HUES64 (cell line): ENCODE measurements around the gene SLC35B3.
A peak's percentile ranks its signal among the peaks of the same experiment; 100 is the strongest.
"Not testable (repeated sequence)": the region's sequence is repeated elsewhere in the genome, so short reads cannot be mapped to it uniquely, and the experiment has no call there.

Experiments
- H3K27ac ChIP-seq: 2 replicates; pipeline ENCODE4 v1.7.0; 2013; ENCODE audit warnings: low read depth, low read length, inconsistent platforms
- H3K27me3 ChIP-seq: 2 replicates; pipeline ENCODE4 v1.6.1; 2013; ENCODE audit warnings: mild to moderate bottlenecking, low read length; ENCODE audit not compliant: insufficient read depth
- H3K36me3 ChIP-seq: 2 replicates; pipeline ENCODE4 v1.6.1; 2013; ENCODE audit warnings: mild to moderate bottlenecking, low read length; ENCODE audit not compliant: insufficient read depth
- H3K4me1 ChIP-seq: 2 replicates; pipeline ENCODE4 v1.6.1; 2013; ENCODE audit warnings: mild to moderate bottlenecking, low read length, moderate library complexity; ENCODE audit not compliant: insufficient read depth
- H3K4me3 ChIP-seq: 2 replicates; pipeline ENCODE4 v1.5.1; 2013; ENCODE audit warnings: mild to moderate bottlenecking, low read length, moderate library complexity
- H3K9ac ChIP-seq: 2 replicates; pipeline ENCODE4 v1.6.1; 2013; ENCODE audit warnings: mild to moderate bottlenecking, low read depth, low read length
- H3K9me3 ChIP-seq: 2 replicates; pipeline ENCODE4 v1.6.1; 2013; ENCODE audit warnings: low read depth, low read length; ENCODE audit not compliant: insufficient read depth
- WGBS: fragments of 150-250, 120-280 bp; methylation state at CpG from one replicate; pipeline ENCODE4 v1.1.7; 2013; ENCODE audit warnings: missing lambda C conversion rate; 5-methylcytosine and 5-hydroxymethylcytosine counted together

Gene SLC35B3

GRCh38 chr6:8441452-8441851 lies 6.1 kb upstream of the SLC35B3 start:
- 97% methylated on average over 1 of the region's 1 CpG for WGBS
- Histone ChIP-seq H3K4me1 (no peaks in the 10 kb centered on the region), H3K9ac (no peak overlapping the region), H3K9me3 (no peaks in the 10 kb centered on the region), H3K27me3 (no peaks in the 10 kb centered on the region), H3K27ac (no peak overlapping the region), H3K4me3 (no peak overlapping the region), H3K36me3 (no peaks in the 10 kb centered on the region)

DNA sequence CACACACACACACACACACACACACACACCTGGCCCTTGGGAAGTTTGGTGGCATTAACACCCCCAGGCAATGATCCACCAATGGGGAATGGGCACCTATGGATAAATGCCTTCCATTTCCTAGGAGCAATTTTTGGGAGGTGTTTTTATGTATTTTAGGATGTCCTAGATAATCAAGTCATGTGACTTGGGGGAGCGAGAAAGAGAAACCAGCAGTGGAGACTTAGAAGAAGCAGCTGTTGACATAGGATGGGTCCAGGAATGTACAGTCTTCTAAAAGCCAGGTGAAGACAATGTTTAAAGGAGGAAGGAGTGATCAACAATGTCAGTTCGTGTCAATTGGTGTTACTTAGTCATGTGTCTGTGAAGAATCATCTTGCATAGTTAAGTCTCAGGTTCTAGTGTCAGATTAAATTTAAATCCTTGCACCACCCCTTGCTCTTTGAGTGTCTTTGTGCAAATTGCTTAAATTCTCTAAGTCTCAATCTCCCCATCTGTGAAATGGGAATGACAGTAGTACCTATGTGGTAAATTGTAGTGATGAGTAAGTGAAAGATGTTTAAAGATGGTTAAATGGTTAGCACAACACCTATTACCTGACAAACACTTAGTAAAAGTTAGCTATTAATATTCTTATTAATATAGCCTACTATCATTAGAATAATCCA lies 4.4 kb upstream of the SLC35B3 start:
- H3K27ac ChIP-seq, result no peak overlapping the region
- no peaks in the 10 kb centered on the region for H3K4me1 ChIP-seq
- no peak overlapping the region for H3K4me3 ChIP-seq
- H3K9me3 ChIP-seq, result no peaks in the 10 kb centered on the region
- no peak overlapping the region for H3K9ac ChIP-seq
- no peaks in the 10 kb centered on the region for H3K36me3 ChIP-seq
- no peaks in the 10 kb centered on the region for H3K27me3 ChIP-seq
- 45% methylated on average over 2 of the region's 2 CpGs for WGBS

GRCh38 chr6:8437813-8438212 lies 2.5 kb upstream of the SLC35B3 start:
- H3K27ac ChIP-seq, result no peak overlapping the region
- no peaks in the 10 kb centered on the region for H3K27me3 ChIP-seq
- H3K4me3 ChIP-seq, result no peak overlapping the region
- H3K36me3 ChIP-seq, result no peaks in the 10 kb centered on the region
- H3K4me1 ChIP-seq, result no peaks in the 10 kb centered on the region
- 93% methylated on average over 1 of the region's 1 CpG for WGBS
- H3K9me3 ChIP-seq, result no peaks in the 10 kb centered on the region
- H3K9ac ChIP-seq, result no peak overlapping the region

DNA sequence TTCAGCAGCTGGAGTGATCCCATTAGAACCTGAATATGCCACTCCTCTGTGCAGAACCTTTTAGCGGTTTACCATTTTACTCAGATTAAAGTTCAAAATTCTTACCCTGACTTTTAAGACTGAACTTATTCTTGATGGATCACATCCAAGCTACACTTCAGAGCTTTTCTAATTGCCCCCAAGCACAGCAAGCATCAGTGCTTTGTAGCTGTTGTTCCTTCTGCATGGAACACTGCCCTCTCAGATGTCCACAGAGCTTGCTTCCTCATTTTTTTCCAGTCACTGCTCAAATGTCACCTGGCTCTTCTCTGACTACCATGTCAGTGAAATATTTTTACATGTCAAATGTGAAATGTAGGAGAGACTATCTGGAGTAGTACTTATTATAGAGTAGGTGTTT lies 1.6 kb upstream of the SLC35B3 start:
- 91% methylated on average over 1 of the region's 1 CpG for WGBS
- H3K9ac ChIP-seq, result no peak overlapping the region
- no peaks in the 10 kb centered on the region for H3K4me1 ChIP-seq

GRCh38 chr6:8435845-8436168 lies 462 bp upstream of the SLC35B3 start:
- H3K36me3 ChIP-seq, result 0 out of 2 replicates have a peak, but pooled peaks cover 7% of the 10 kb centered on the region
- no peaks in the 10 kb centered on the region for H3K9me3 ChIP-seq
- H3K27me3 ChIP-seq, result no peaks in the 10 kb centered on the region
- peak overlapping the region; percentile 63 for H3K27ac ChIP-seq
- H3K4me1 ChIP-seq, result no peaks in the 10 kb centered on the region
- WGBS, result 51% methylated on average over 15 of the region's 15 CpGs
- peak overlapping the region; percentile 93 for H3K4me3 ChIP-seq
- peak overlapping the region; percentile 72 for H3K9ac ChIP-seq

More for the DNA sequence above, 1.6 kb upstream of the SLC35B3 start:
- Histone ChIP-seq H3K27ac (no peak overlapping the region), H3K4me3 (no peak overlapping the region), H3K27me3 (no peaks in the 10 kb centered on the region), H3K9me3 (no peaks in the 10 kb centered on the region), H3K36me3 (0 out of 2 replicates have a peak, but pooled peaks cover 5% of the 10 kb centered on the region)

DNA sequence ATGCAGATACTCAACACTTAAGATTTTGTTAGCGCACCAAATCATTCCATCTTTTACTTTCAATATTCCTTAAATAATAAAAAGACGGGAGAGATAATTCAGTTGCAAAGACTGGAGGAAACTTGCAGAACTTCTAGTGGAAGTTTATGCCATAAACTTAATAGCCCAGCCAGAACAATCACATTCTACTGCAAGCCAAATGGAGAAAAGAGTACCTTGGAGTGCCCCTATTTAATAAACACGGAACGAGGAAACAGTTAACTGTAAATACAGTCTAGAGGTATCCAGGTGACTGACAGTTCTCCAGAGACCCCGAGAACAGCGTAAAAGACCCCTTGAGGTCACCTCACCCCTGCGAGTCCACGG lies 635 bp downstream of the SLC35B3 start:
- Histone ChIP-seq H3K36me3 (peaks cover 11% of the 10 kb centered on the region; the same call in 1 of the 2 replicates), H3K27me3 (no peaks in the 10 kb centered on the region), H3K27ac (peak overlapping the region; percentile 8), H3K9ac (peak overlapping the region; percentile 73), H3K9me3 (no peaks in the 10 kb centered on the region), H3K4me3 (peak overlapping the region; percentile 93), H3K4me1 (no peaks in the 10 kb centered on the region)
- WGBS, result 6% methylated on average over 8 of the region's 8 CpGs

- Histone ChIP-seq H3K9me3 (peaks cover 3% of the 10 kb centered on the region; the same call in 1 of the 2 replicates), H3K27me3 (no peaks in the 10 kb centered on the region), H3K36me3 (peaks cover 30% of the 10 kb centered on the region), H3K27ac (no peak overlapping the region), H3K4me1 (no peaks in the 10 kb centered on the region), H3K4me3 (no peak overlapping the region), H3K9ac (no peak overlapping the region)
- 93% methylated on average over 2 of the region's 2 CpGs for WGBS
Observed at GRCh38 chr6:8432614-8433013, 2.7 kb downstream of the SLC35B3 start.

DNA sequence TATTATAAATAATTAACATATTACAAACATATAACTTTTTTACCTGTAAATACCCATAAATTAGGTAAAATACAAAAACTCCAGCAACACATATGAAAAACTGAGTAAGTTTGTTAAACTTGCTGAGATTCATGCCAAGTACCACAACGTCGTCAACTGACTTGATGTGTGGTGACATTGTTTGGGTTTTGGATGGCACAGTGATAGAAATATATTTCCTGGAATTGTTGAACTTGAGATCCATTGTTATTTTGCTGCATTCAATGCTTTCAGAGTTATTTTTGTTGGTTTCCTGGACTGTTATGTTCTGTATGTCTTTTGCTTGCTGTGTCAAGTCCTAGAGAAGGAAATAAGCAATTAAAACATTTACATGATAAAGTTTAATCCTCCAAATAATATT lies 5.5 kb downstream of the SLC35B3 start:
- Histone ChIP-seq H3K4me3 (no peak overlapping the region), H3K27me3 (no peaks in the 10 kb centered on the region), H3K9ac (no peak overlapping the region), H3K36me3 (peaks cover 57% of the 10 kb centered on the region), H3K9me3 (peaks cover 14% of the 10 kb centered on the region), H3K4me1 (no peaks in the 10 kb centered on the region), H3K27ac (no peak overlapping the region)
- 96% methylated on average over 2 of the region's 2 CpGs for WGBS

GRCh38 chr6:8426544-8426943 lies 8.8 kb downstream of the SLC35B3 start:
- H3K27me3 ChIP-seq, H3K4me3 ChIP-seq, H3K4me1 ChIP-seq, H3K27ac ChIP-seq, H3K9ac ChIP-seq: not testable (repeated sequence)
- Histone ChIP-seq H3K36me3 (peaks cover 58% of the 10 kb centered on the region), H3K9me3 (peaks cover 14% of the 10 kb centered on the region)
- WGBS, result 92% methylated on average over 2 of the region's 2 CpGs

- no peak overlapping the region for H3K4me3 ChIP-seq
- no peak overlapping the region for H3K9ac ChIP-seq
- no peaks in the 10 kb centered on the region for H3K9me3 ChIP-seq
- H3K36me3 ChIP-seq, result peaks cover 33% of the 10 kb centered on the region
- H3K27ac ChIP-seq, result no peak overlapping the region
- WGBS, result 88% methylated on average over 3 of the region's 3 CpGs
- peaks cover 14% of the 10 kb centered on the region; the same call in 1 of the 2 replicates for H3K4me1 ChIP-seq
- H3K27me3 ChIP-seq, result no peaks in the 10 kb centered on the region
Observed at GRCh38 chr6:8420031-8420588, 15.2 kb downstream of the SLC35B3 start.

GRCh38 chr6:8415913-8416312 lies 19.4 kb downstream of the SLC35B3 start:
- peaks cover 41% of the 10 kb centered on the region for H3K36me3 ChIP-seq
- WGBS, result 93% methylated on average over 2 of the region's 2 CpGs
- H3K27ac ChIP-seq, result no peak overlapping the region
- H3K9me3 ChIP-seq, result no peaks in the 10 kb centered on the region
- no peaks in the 10 kb centered on the region for H3K27me3 ChIP-seq
- no peak overlapping the region for H3K9ac ChIP-seq
- no peak overlapping the region for H3K4me3 ChIP-seq
- peaks cover 14% of the 10 kb centered on the region; the same call in 1 of the 2 replicates for H3K4me1 ChIP-seq
